ENCODE measurements around the gene LRRC37B.
A peak's percentile ranks its signal among the peaks of the same experiment; 100 is the strongest.
"Not testable (repeated sequence)": the region's sequence is repeated elsewhere in the genome, so short reads cannot be mapped to it uniquely, and the experiment has no call there.

LRRC37B gene

GRCh38 chr17:32021615-32021955 is 14.4 kb downstream of the LRRC37B start:
- ATAC-seq (no peak), DNase-seq (no peak)
- Mint-ChIP-seq H3K4me3 (no peak overlapping the region), H3K4me1 (peaks cover 17% of the 10 kb centered on the region), H3K27me3 (no peaks in the 10 kb centered on the region), H3K9me3 (no peaks in the 10 kb centered on the region), H3K27ac (no peak overlapping the region)

GRCh38 chr17:32022554-32022953 is 15.4 kb downstream of the LRRC37B start:
- DNase-seq, ATAC-seq, H3K4me3 Mint-ChIP-seq, H3K4me1 Mint-ChIP-seq, H3K27me3 Mint-ChIP-seq, H3K27ac Mint-ChIP-seq, H3K9me3 Mint-ChIP-seq: not testable (repeated sequence)

- H3K4me3 Mint-ChIP-seq, ATAC-seq, H3K27ac Mint-ChIP-seq, H3K9me3 Mint-ChIP-seq, DNase-seq, H3K4me1 Mint-ChIP-seq, H3K27me3 Mint-ChIP-seq: not testable (repeated sequence)
Measured at GRCh38 chr17:32027271-32027670, 20.1 kb downstream of the LRRC37B start.

GRCh38 chr17:32033223-32033622 is 26.0 kb downstream of the LRRC37B start:
- no peaks in the 10 kb centered on the region for H3K9me3 Mint-ChIP-seq
- H3K4me1 Mint-ChIP-seq = no peaks in the 10 kb centered on the region
- no peaks in the 10 kb centered on the region for H3K27me3 Mint-ChIP-seq
- H3K27ac Mint-ChIP-seq = no peak overlapping the region
- H3K4me3 Mint-ChIP-seq = no peak overlapping the region
- DNase-seq (no peak), ATAC-seq (no peak)

DNA sequence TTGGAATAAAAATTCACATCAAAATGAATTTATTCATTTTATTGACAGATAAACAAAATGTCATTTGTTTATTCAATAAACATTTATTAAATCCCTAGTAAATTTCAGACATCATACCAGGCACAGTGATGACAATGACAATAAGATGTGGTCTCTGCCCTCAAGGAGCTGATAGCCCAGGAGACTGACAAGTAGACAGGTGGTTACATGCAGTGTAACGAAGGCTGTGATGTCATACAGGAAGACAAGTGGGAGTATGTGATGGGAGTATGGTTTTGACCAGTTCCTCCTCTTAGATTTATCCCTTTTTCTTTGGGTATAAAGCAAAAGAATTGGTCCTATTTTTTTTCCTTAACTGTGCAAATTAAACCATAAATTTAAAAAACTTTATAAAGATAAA is 26.6 kb downstream of the LRRC37B start:
- H3K4me3 Mint-ChIP-seq, H3K27ac Mint-ChIP-seq, H3K27me3 Mint-ChIP-seq, ATAC-seq, H3K4me1 Mint-ChIP-seq, DNase-seq, H3K9me3 Mint-ChIP-seq: not testable (repeated sequence)

- not testable (repeated sequence) for DNase-seq, H3K27me3 Mint-ChIP-seq, H3K4me1 Mint-ChIP-seq, H3K9me3 Mint-ChIP-seq, ATAC-seq, H3K27ac Mint-ChIP-seq, H3K4me3 Mint-ChIP-seq
Measured at GRCh38 chr17:32040246-32040645, 33.1 kb downstream of the LRRC37B start.

DNA sequence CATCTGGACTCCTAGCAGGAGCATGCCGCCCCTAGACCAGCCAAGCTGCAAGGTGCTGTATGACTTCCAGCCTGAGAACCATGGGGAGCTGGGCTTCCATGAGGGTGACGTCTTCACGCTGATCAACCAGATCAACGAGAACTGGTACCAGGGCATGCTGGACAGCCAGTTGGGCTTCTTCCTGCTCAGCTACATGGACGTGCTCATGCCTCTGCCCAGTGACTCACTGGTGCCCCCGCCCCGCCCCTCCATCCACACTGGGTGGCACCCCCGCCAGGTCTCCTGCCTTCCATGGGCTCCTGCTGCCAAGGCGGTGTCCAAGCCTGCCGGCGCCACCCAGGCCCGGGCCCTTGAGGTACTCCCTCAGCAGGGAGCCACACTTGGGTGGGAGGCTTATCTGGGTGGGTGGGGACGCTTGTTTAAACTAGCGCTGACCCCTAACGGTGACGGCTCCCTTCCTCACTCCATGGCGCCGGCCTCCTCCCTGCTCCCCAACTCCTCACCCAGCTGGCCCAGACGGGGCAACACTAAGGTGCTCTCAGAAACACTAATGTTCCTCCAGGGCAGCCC is 34.2 kb downstream of the LRRC37B start:
- not testable (repeated sequence) for H3K4me3 Mint-ChIP-seq, H3K27ac Mint-ChIP-seq, H3K9me3 Mint-ChIP-seq, DNase-seq, H3K27me3 Mint-ChIP-seq, ATAC-seq, H3K4me1 Mint-ChIP-seq

- not testable (repeated sequence) for H3K4me3 Mint-ChIP-seq, H3K4me1 Mint-ChIP-seq
Measured at GRCh38 chr17:32042266-32042665, 35.1 kb downstream of the LRRC37B start.

GRCh38 chr17:32045611-32046010 is 38.4 kb downstream of the LRRC37B start:
- H3K4me1 Mint-ChIP-seq, H3K27ac Mint-ChIP-seq, H3K27me3 Mint-ChIP-seq, DNase-seq, H3K9me3 Mint-ChIP-seq, ATAC-seq, H3K4me3 Mint-ChIP-seq: not testable (repeated sequence)

More at GRCh38 chr17:32042266-32042665, 35.1 kb downstream of the LRRC37B start:
- H3K27me3 Mint-ChIP-seq, DNase-seq, H3K27ac Mint-ChIP-seq, H3K9me3 Mint-ChIP-seq, ATAC-seq: not testable (repeated sequence)

DNA sequence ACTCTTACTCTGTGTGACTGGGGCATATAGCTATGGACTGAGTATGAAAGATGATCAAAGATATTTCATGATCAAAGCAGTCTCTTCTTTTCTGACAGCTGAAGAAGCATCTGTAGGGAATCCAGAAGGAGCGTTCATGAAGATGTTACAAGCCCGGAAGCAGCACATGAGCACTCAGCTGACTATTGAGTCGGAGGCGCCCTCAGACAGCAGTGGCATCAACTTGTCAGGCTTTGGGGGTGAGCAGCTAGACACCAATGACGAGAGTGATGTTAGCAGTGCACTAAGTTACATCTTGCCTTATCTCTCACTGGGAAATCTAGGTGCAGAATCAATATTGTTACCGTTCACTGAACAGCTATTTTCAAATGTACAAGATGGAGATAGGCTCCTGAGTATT is 40.5 kb downstream of the LRRC37B start:
- not testable (repeated sequence) for H3K9me3 Mint-ChIP-seq

DNA sequence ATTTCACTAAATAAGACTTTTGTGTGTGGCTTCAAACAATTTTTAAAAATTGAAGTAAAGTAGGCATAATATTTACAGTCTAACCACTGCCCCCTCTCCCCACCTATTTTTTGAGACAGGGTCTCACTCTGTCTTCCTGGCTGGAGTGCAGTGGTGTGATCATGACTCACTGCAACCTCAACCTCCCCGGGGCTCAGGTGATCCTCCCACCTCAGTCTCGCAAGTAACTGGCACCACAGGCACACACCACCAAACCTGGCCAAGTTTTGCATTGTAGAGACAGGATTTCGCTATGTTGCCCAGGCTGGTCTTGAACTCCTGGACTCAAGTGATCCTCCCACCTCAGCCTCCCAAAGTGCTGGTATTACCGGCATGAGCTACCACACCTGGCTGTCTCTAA is 47.8 kb downstream of the LRRC37B start:
- peak overlapping the region in 1 of 2 donors; percentile 12 for H3K27ac Mint-ChIP-seq
- not testable (repeated sequence) for H3K9me3 Mint-ChIP-seq, H3K4me3 Mint-ChIP-seq, H3K27me3 Mint-ChIP-seq, DNase-seq, H3K4me1 Mint-ChIP-seq
- ATAC-seq = peak; percentile 46

More for the DNA sequence above, 40.5 kb downstream of the LRRC37B start:
- H3K27ac Mint-ChIP-seq, H3K4me1 Mint-ChIP-seq, DNase-seq, H3K4me3 Mint-ChIP-seq, ATAC-seq, H3K27me3 Mint-ChIP-seq: not testable (repeated sequence)

GRCh38 chr17:32055425-32055824 is 48.2 kb downstream of the LRRC37B start:
- H3K4me3 Mint-ChIP-seq, H3K27me3 Mint-ChIP-seq, H3K9me3 Mint-ChIP-seq, ATAC-seq, H3K4me1 Mint-ChIP-seq, DNase-seq: not testable (repeated sequence)
- H3K27ac Mint-ChIP-seq = peak overlapping the region in 1 of 2 donors; percentile 12

- not testable (repeated sequence) for H3K4me1 Mint-ChIP-seq, ATAC-seq, DNase-seq, H3K27ac Mint-ChIP-seq, H3K9me3 Mint-ChIP-seq, H3K27me3 Mint-ChIP-seq, H3K4me3 Mint-ChIP-seq
Measured at GRCh38 chr17:32056500-32056899, 49.3 kb downstream of the LRRC37B start.

- H3K27ac Mint-ChIP-seq, ATAC-seq, DNase-seq, H3K4me3 Mint-ChIP-seq, H3K9me3 Mint-ChIP-seq, H3K27me3 Mint-ChIP-seq: not testable (repeated sequence)
- H3K4me1 Mint-ChIP-seq = peaks cover 16% of the 10 kb centered on the region
Measured at GRCh38 chr17:32057460-32058105, 50.4 kb downstream of the LRRC37B start.

- H3K27ac Mint-ChIP-seq = not testable (repeated sequence)
- ATAC-seq = peak; percentile 81
Measured at GRCh38 chr17:32060695-32061094, 53.5 kb downstream of the LRRC37B start.

GRCh38 chr17:32061840-32062239 is 54.7 kb downstream of the LRRC37B start:
- H3K9me3 Mint-ChIP-seq, H3K27me3 Mint-ChIP-seq, H3K27ac Mint-ChIP-seq, DNase-seq, ATAC-seq: not testable (repeated sequence)
- Mint-ChIP-seq H3K4me3 (peak overlapping the region in 1 of 2 donors; percentile 44), H3K4me1 (peaks cover 12% of the 10 kb centered on the region)

More at GRCh38 chr17:32060695-32061094, 53.5 kb downstream of the LRRC37B start:
- not testable (repeated sequence) for H3K27me3 Mint-ChIP-seq, H3K4me3 Mint-ChIP-seq, H3K9me3 Mint-ChIP-seq, DNase-seq
- H3K4me1 Mint-ChIP-seq = peaks cover 12% of the 10 kb centered on the region

DNA sequence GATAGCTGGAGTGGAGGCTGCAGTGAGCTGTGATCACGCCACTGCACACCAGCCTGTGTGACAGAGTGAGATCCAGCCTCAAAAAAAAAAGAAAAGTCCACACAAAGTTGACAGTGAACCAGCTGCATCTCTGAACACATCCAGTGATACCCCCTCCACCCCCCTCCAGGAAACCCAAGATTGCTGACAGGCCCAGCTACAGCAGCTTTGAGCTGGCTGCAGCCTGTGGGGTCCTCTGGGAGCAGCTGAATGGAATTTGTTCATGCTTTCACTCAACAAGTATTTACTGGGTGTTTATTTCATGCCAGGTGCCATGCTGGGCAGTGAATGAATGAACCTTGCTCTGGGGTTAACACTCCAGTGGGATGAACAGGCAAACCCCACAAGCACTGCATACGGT is 56.9 kb downstream of the LRRC37B start:
- ATAC-seq = not testable (repeated sequence)

More for the DNA sequence above, 56.9 kb downstream of the LRRC37B start:
- not testable (repeated sequence) for H3K9me3 Mint-ChIP-seq, DNase-seq, H3K27me3 Mint-ChIP-seq, H3K27ac Mint-ChIP-seq, H3K4me3 Mint-ChIP-seq
- H3K4me1 Mint-ChIP-seq = peaks cover 12% of the 10 kb centered on the region

Measured in stimulated activated naive CD8-positive, alpha-beta T cell treated with anti-CD3 and anti-CD28 coated beads, Interleukin-15, amount 100 ng/mL, for 72 hours (primary cell).